ENCODE data around the gene MCM10.

The MCM10 gene

DNA sequence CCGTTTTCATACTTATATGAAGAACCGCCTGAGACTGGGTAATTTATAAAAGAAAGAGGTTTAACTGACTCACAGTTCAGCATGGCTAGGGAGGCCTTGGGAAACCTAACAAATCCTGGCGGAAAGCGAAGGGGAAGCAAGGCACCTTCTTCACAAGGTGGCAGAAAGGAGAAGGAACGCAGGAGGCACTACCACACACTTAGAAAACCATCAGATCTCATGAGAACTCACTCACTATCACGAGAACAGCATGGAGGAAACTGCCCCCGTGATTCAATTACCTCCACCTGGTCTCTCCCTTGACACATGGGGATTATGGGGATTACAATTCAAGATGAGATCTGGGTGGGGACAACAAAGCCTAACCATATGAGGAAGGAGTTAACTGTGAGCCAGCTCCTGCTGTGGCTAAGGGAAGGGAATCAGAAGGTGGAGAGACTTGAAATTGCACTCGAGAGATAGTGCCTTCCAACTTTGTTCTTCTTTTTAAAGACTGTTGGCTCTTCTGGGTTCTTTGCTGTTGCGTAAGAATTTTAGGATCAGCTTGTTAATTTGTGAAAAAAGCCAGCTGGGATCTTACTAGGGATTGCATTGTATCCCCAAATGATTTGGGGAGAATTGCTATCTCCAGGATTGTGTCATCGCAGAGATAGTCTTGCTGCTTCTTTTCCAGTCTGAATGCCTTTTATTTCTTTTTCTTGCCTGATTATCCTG lies 40.4 kb upstream of the MCM10 start:
- DNase-seq (ENCODE audit: low read depth): no peak
- TF ChIP-seq CTCF (IDR thresholded peaks at IDR 0.05; ENCODE audit: control insufficient read depth, extremely low read depth, insufficient read depth): no peak
- H3K4me3 ChIP-seq (ENCODE audit: low read depth, low read length): no peak overlapping the region

- TF ChIP-seq CTCF (IDR thresholded peaks at IDR 0.05; ENCODE audit: control insufficient read depth, extremely low read depth, insufficient read depth): no peak
- DNase-seq (ENCODE audit: low read depth): no peak
- no peak overlapping the region for H3K4me3 ChIP-seq (ENCODE audit: low read depth, low read length)
Measured at GRCh38 chr10:13121500-13121854, 39.9 kb upstream of the MCM10 start.

- no peak overlapping the region for H3K4me3 ChIP-seq (ENCODE audit: low read depth, low read length)
- no peak for DNase-seq (ENCODE audit: low read depth)
- no peak for TF ChIP-seq CTCF (IDR thresholded peaks at IDR 0.05; ENCODE audit: control insufficient read depth, extremely low read depth, insufficient read depth)
Measured at GRCh38 chr10:13136651-13137050, 24.7 kb upstream of the MCM10 start.

DNA sequence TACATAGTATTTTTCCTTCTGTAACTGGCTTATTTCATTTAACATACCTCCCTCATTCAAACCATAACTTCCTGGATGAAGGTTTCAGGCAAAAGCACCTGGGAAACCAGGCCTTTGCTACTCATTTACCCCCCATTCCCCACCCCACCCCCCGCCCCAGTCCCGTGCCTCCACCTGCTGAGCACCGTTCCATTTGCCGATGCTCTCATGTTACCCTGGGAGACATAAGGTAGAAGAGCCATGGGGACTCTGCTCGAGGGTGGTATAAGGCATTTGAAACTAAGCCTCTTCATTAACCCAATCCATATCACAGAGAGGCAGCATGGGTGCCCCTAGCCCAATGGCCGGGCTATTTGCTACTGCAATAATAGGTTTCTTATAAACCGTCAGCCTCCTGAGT lies 22.2 kb upstream of the MCM10 start:
- H3K4me3 ChIP-seq (ENCODE audit: low read depth, low read length): no peak overlapping the region
- no peak for DNase-seq (ENCODE audit: low read depth)
- TF ChIP-seq CTCF (IDR thresholded peaks at IDR 0.05; ENCODE audit: control insufficient read depth, extremely low read depth, insufficient read depth): no peak

- TF ChIP-seq CTCF (IDR thresholded peaks at IDR 0.05; ENCODE audit: control insufficient read depth, extremely low read depth, insufficient read depth): no peak
- H3K4me3 ChIP-seq (ENCODE audit: low read depth, low read length): no peak overlapping the region
- DNase-seq (ENCODE audit: low read depth): no peak
Measured at GRCh38 chr10:13139676-13140075, 21.7 kb upstream of the MCM10 start.

DNA sequence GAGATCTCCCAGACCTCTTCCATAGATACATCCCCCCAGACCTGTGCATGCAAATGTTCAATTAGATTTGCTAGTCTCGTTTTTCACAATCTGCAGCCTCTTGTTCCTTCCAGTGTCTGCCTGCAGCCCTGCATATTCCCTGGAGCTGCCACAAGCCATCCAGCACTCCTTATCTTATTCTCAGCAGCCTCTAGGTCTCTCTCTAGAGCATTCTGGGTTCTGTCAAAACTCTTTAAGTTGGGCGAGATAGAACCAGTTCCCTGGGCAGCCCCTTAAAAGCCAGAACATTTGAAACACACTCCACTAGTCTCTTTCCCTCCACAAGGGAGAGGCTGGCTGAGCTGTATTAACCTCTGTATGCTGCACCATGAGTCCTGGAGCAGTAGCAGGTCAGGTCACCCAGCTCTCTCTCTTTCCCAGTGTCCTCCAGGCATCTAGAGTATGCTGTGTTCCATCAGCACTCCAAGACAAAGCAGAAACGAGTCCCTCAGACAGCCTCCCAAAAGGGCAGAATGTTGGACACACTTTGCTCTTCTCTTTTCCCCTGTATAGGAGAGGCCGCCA lies 20.6 kb upstream of the MCM10 start:
- TF ChIP-seq CTCF (IDR thresholded peaks at IDR 0.05; ENCODE audit: control insufficient read depth, extremely low read depth, insufficient read depth): no peak
- H3K4me3 ChIP-seq (ENCODE audit: low read depth, low read length): no peak overlapping the region
- no peak for DNase-seq (ENCODE audit: low read depth)

GRCh38 chr10:13143766-13144165 lies 17.6 kb upstream of the MCM10 start:
- TF ChIP-seq CTCF (IDR thresholded peaks at IDR 0.05; ENCODE audit: control insufficient read depth, extremely low read depth, insufficient read depth): no peak
- no peak for DNase-seq (ENCODE audit: low read depth)
- H3K4me3 ChIP-seq (ENCODE audit: low read depth, low read length): no peak overlapping the region
